H9 (cell line): ENCODE results near the gene MUCL3. TPM values are rescaled to one million over a fixed set of nuclear protein-coding genes. Genes with fewer than 3 reads are reported as not detected.

ENCODE experiments used
- DNase-seq: peaks from one replicate; pipeline ENCODE4 v3.0.0-alpha.2; 2017
- H2AFZ ChIP-seq: one replicate; pipeline ENCODE4 v1.6.1; 2013; ENCODE audit warnings: mild to moderate bottlenecking, low read length, control low read depth, moderate library complexity
- H2AK5ac ChIP-seq: 2 replicates; pipeline ENCODE4 v1.6.1; 2013; ENCODE audit warnings: low read length, control low read depth, mixed read lengths; ENCODE audit not compliant: insufficient read length
- H2BK120ac ChIP-seq: one replicate; pipeline ENCODE4 v1.6.1; 2013; ENCODE audit warnings: low read depth, mild to moderate bottlenecking, low read length, control low read depth, inconsistent platforms; ENCODE audit not compliant: poor library complexity, severe bottlenecking
- H2BK12ac ChIP-seq: 2 replicates; pipeline ENCODE4 v1.6.1; 2013; ENCODE audit warnings: low read length, control low read depth, mixed read lengths, low read depth; ENCODE audit not compliant: insufficient read length
- H2BK15ac ChIP-seq: 2 replicates; pipeline ENCODE4 v1.6.1; 2013; ENCODE audit warnings: low read depth, low read length, control low read depth
- H2BK20ac ChIP-seq: one replicate; pipeline ENCODE4 v1.6.1; 2013; ENCODE audit warnings: low read depth, mild to moderate bottlenecking, low read length, control low read depth, inconsistent platforms; ENCODE audit not compliant: poor library complexity, severe bottlenecking
- H2BK5ac ChIP-seq: 2 replicates; pipeline ENCODE4 v1.6.1; 2013; ENCODE audit warnings: low read length, control low read depth, mixed read lengths; ENCODE audit not compliant: insufficient read length
- H3K14ac ChIP-seq: 2 replicates; pipeline ENCODE4 v1.6.1; 2013; ENCODE audit warnings: low read length, control low read depth; ENCODE audit not compliant: insufficient read depth
- H3K18ac ChIP-seq: 2 replicates; pipeline ENCODE4 v1.6.1; 2013; ENCODE audit warnings: low read depth, mild to moderate bottlenecking, mixed read lengths, low read length, control low read depth; ENCODE audit not compliant: insufficient read length
- H3K23ac ChIP-seq: 2 replicates; pipeline ENCODE4 v1.6.1; 2013; ENCODE audit warnings: low read length, control low read depth, mixed read lengths, low read depth; ENCODE audit not compliant: insufficient read length
- H3K23me2 ChIP-seq: 2 replicates; pipeline ENCODE4 v1.6.1; 2013; ENCODE audit warnings: low read depth, mild to moderate bottlenecking, mixed read lengths, low read length, control low read depth; ENCODE audit not compliant: insufficient read length, poor library complexity, severe bottlenecking
- H3K27ac ChIP-seq: 2 replicates; pipeline ENCODE4 v1.5.1; 2013; ENCODE audit warnings: low read length, control low read depth, mixed read lengths, low read depth; ENCODE audit not compliant: insufficient read length
- H3K27me3 ChIP-seq: 2 replicates; pipeline ENCODE4 v1.6.1; 2013; ENCODE audit warnings: low read length, control low read depth, inconsistent platforms; ENCODE audit not compliant: insufficient read depth
- H3K4ac ChIP-seq: 2 replicates; pipeline ENCODE4 v1.6.1; 2013; ENCODE audit warnings: low read depth, mild to moderate bottlenecking, control low read depth, inconsistent platforms, low read length, moderate library complexity
- H3K4me1 ChIP-seq: 2 replicates; pipeline ENCODE4 v1.6.1; 2013; ENCODE audit warnings: low read length, control low read depth, inconsistent platforms; ENCODE audit not compliant: insufficient read depth
- H3K4me2 ChIP-seq: 2 replicates; pipeline ENCODE4 v1.6.1; 2013; ENCODE audit warnings: low read length, control low read depth, mixed read lengths; ENCODE audit not compliant: insufficient read length, insufficient read depth
- H3K56ac ChIP-seq: 2 replicates; pipeline ENCODE4 v1.6.1; 2013; ENCODE audit warnings: low read depth, mild to moderate bottlenecking, mixed read lengths, low read length, control low read depth; ENCODE audit not compliant: insufficient read length
- H3K79me1 ChIP-seq: 2 replicates; pipeline ENCODE4 v1.6.1; 2013; ENCODE audit warnings: low read depth, mild to moderate bottlenecking, moderate library complexity, low read length, control low read depth, inconsistent platforms; ENCODE audit not compliant: insufficient read depth, poor library complexity, severe bottlenecking
- H3K79me2 ChIP-seq: 2 replicates; pipeline ENCODE4 v1.6.1; 2013; ENCODE audit warnings: low read length, control low read depth, inconsistent platforms; ENCODE audit not compliant: insufficient read depth
- H3K9ac ChIP-seq: 2 replicates; pipeline ENCODE4 v1.6.1; 2013; ENCODE audit warnings: low read length, control low read depth, mixed read lengths; ENCODE audit not compliant: insufficient read length; ENCODE audit errors: extremely low read depth
- H3K9me3 ChIP-seq: one replicate; pipeline ENCODE4 v1.6.1; 2013; ENCODE audit warnings: low read depth, low read length, inconsistent platforms; ENCODE audit not compliant: control insufficient read depth
- H3T11ph ChIP-seq: one replicate; pipeline ENCODE4 v1.6.1; 2013; ENCODE audit warnings: mild to moderate bottlenecking, low read length, control low read depth, inconsistent platforms
- H4K20me1 ChIP-seq: one replicate; pipeline ENCODE4 v1.6.1; 2013; ENCODE audit not compliant: control insufficient read depth, insufficient read length, insufficient read depth
- H4K5ac ChIP-seq: 2 replicates; pipeline ENCODE4 v1.6.1; 2013; ENCODE audit warnings: low read depth, mild to moderate bottlenecking, mixed read lengths, low read length, control low read depth; ENCODE audit not compliant: insufficient read length
- H4K8ac ChIP-seq: replicated peaks from 2 replicates; pipeline ENCODE4 v1.6.1; 2013; ENCODE audit warnings: low read length, control low read depth, mixed read lengths, low read depth; ENCODE audit not compliant: insufficient read length
- H4K91ac ChIP-seq: 2 replicates; pipeline ENCODE4 v1.6.1; 2013; ENCODE audit warnings: low read depth, mild to moderate bottlenecking, moderate library complexity, mixed read lengths, low read length, control low read depth; ENCODE audit not compliant: insufficient read length
- H3K27ac Mint-ChIP-seq, 3 experiments: 2 replicates in 2 of 3; 3 replicates in 1 of 3; pipeline ENCODE4 v1.8.0; 2020 to 2021; ENCODE audit warnings: mixed read lengths in 3 of 3, mild to moderate bottlenecking in 1 of 3, moderate library complexity in 1 of 3
- H3K27me3 Mint-ChIP-seq: 2 replicates; pipeline ENCODE4 v1.8.0; 2021; ENCODE audit warnings: low read depth, mild to moderate bottlenecking, moderate library complexity, mixed read lengths
- H3K36me3 Mint-ChIP-seq, 3 experiments: 2 replicates in 2 of 3; 3 replicates in 1 of 3; pipeline ENCODE4 v1.8.0; 2020 to 2021; ENCODE audit warnings: low read depth in 3 of 3, mixed read lengths in 3 of 3; ENCODE audit not compliant: insufficient read depth in 1 of 3
- H3K4me1 Mint-ChIP-seq, 2 experiments: 2 replicates each; pipeline ENCODE4 v1.8.0; 2020; ENCODE audit warnings: mixed read lengths in 2 of 2
- H3K4me3 Mint-ChIP-seq, 2 experiments: 2 replicates in 1 of 2; 3 replicates in 1 of 2; pipeline ENCODE4 v1.8.0; 2020 to 2021; ENCODE audit warnings: mild to moderate bottlenecking in 2 of 2, mixed read lengths in 2 of 2, moderate library complexity in 1 of 2
- H3K9me3 Mint-ChIP-seq, 2 experiments: 2 replicates in 1 of 2; 3 replicates in 1 of 2; pipeline ENCODE4 v1.8.0; 2020; ENCODE audit warnings: mild to moderate bottlenecking in 2 of 2, mixed read lengths in 2 of 2, moderate library complexity in 1 of 2
- WGBS: extraction: QIAGEN DNeasy Blood & Tissue Kit; methylation state at CpG from one replicate; pipeline ENCODE4 v1.1.7; 2013; ENCODE audit warnings: missing lambda C conversion rate, low lambda C conversion rate, mixed read lengths; ENCODE audit not compliant: insufficient read length; ENCODE audit errors: extremely low coverage; 5-methylcytosine and 5-hydroxymethylcytosine counted together
- total RNA-seq: library from RNA; stranded (reverse); gene quantifications from 2 replicates; pipeline ENCODE4 v1.2.1, GENCODE V29; 2021
- TF ChIP-seq, protein P1 (sequence below): fragments of 200-600 bp; sonication (generic); conservative IDR thresholded peaks from 3 replicates; pipeline ENCODE4 v1.8.0; 2021; ENCODE audit warnings: antibody characterized with exemption, mild to moderate bottlenecking

Gene MUCL3
- total RNA-seq, 1 experiment from 2014 or later: 0.15 TPM

GRCh38 chr6:30963641-30964040 lies 22.9 kb downstream of the MUCL3 start:
- no peak for DNase-seq
- WGBS: no CpG with 5 or more reads among the region's 6 CpGs

More at GRCh38 chr6:30963641-30964040, 22.9 kb downstream of the MUCL3 start:
- H3K4me2 ChIP-seq: no peak overlapping the region
- H2BK120ac ChIP-seq: no peak overlapping the region
- no peaks in the 10 kb centered on the region for H3K27me3 ChIP-seq
- no peak overlapping the region for H4K8ac ChIP-seq
- no peak overlapping the region for H2AK5ac ChIP-seq
- Mint-ChIP-seq H3K36me3 (peaks cover 0 to 1% (median 0%) of the 10 kb centered on the region in 3 experiments; a peak in 1 of 7 replicates), H3K9me3 (peaks cover 0 to 3% of the 10 kb centered on the region in 2 experiments; a peak in 2 of 5 replicates), H3K4me3 (no peak overlapping the region), H3K4me1 (peaks cover 4 to 14% of the 10 kb centered on the region in 2 experiments; a peak in 3 of 4 replicates), H3K27me3 (peaks cover 18% of the 10 kb centered on the region), H3K27ac (no peak overlapping the region)
- no peak overlapping the region for H4K5ac ChIP-seq
- H3K79me1 ChIP-seq: no peaks in the 10 kb centered on the region
- no peak overlapping the region for H4K91ac ChIP-seq
- H3T11ph ChIP-seq: no peak overlapping the region
- no peaks in the 10 kb centered on the region for H3K4me1 ChIP-seq
- H3K56ac ChIP-seq: no peak overlapping the region
- H2BK12ac ChIP-seq: no peak overlapping the region
- no peak overlapping the region for H2BK20ac ChIP-seq
- no peak overlapping the region for H3K14ac ChIP-seq
- no peak overlapping the region for H2AFZ ChIP-seq
- no peaks in the 10 kb centered on the region for H3K9me3 ChIP-seq
- H3K23me2 ChIP-seq: no peaks in the 10 kb centered on the region
- no peak overlapping the region for H3K23ac ChIP-seq
- no peaks in the 10 kb centered on the region for H3K79me2 ChIP-seq
- no peak overlapping the region for H2BK15ac ChIP-seq
- TF ChIP-seq, protein P1, sequence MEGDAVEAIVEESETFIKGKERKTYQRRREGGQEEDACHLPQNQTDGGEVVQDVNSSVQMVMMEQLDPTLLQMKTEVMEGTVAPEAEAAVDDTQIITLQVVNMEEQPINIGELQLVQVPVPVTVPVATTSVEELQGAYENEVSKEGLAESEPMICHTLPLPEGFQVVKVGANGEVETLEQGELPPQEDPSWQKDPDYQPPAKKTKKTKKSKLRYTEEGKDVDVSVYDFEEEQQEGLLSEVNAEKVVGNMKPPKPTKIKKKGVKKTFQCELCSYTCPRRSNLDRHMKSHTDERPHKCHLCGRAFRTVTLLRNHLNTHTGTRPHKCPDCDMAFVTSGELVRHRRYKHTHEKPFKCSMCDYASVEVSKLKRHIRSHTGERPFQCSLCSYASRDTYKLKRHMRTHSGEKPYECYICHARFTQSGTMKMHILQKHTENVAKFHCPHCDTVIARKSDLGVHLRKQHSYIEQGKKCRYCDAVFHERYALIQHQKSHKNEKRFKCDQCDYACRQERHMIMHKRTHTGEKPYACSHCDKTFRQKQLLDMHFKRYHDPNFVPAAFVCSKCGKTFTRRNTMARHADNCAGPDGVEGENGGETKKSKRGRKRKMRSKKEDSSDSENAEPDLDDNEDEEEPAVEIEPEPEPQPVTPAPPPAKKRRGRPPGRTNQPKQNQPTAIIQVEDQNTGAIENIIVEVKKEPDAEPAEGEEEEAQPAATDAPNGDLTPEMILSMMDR: no peak
- no peak overlapping the region for H3K27ac ChIP-seq
- no peak overlapping the region for H3K9ac ChIP-seq
- no peaks in the 10 kb centered on the region for H4K20me1 ChIP-seq
- H3K18ac ChIP-seq: no peak overlapping the region
- H2BK5ac ChIP-seq: no peak overlapping the region
- H3K4ac ChIP-seq: no peak overlapping the region
